OCI-LY3 (cell line): ENCODE data around the gene LASP1NB.

Source experiments
- H2AFZ ChIP-seq: fragments of 200-600, 300-600 bp; shearing (Covaris generic); 2 replicates; pipeline ENCODE4 v1.6.0; 2014; ENCODE audit warnings: antibody characterized with exemption, low read depth, low read length
- H3K27ac ChIP-seq: fragments of 200-600, 300-600 bp; sonication (generic); 2 replicates; pipeline ENCODE4 v1.5.1; 2014; ENCODE audit warnings: mild to moderate bottlenecking, low read length, moderate library complexity, mixed read lengths
- H3K27me3 ChIP-seq: fragments of 200-600, 300-600 bp; sonication (generic); 2 replicates; pipeline ENCODE4 v1.6.1; 2014; ENCODE audit warnings: low read depth, low read length, mixed read lengths
- H3K36me3 ChIP-seq: fragments of 200-600, 300-600 bp; sonication (generic); replicated peaks from 2 replicates; pipeline ENCODE3; 2014; ENCODE audit warnings: low read depth, low read length, mixed read lengths
- H3K4me1 ChIP-seq: fragments of 300-600, 200-600 bp; sonication (generic); 2 replicates; pipeline ENCODE4 v1.6.1; 2014; ENCODE audit warnings: low read length, mixed read lengths
- H3K4me2 ChIP-seq: fragments of 200-600, 300-600 bp; sonication (generic); 2 replicates; pipeline ENCODE4 v1.6.1; 2014; ENCODE audit warnings: low read length, mixed read lengths
- H3K4me3 ChIP-seq: fragments of 300-600, 200-600 bp; sonication (generic); 2 replicates; pipeline ENCODE4 v1.5.1; 2014; ENCODE audit warnings: antibody characterized with exemption, mild to moderate bottlenecking, low read length, moderate library complexity
- H3K79me2 ChIP-seq: fragments of 300-600, 200-600 bp; shearing (Covaris generic); 2 replicates; pipeline ENCODE4 v1.6.1; 2014; ENCODE audit warnings: mild to moderate bottlenecking, low read length, mixed read lengths
- H3K9ac ChIP-seq: fragments of 300-600, 200-600 bp; shearing (Covaris generic); 2 replicates; pipeline ENCODE4 v1.6.0; 2014; ENCODE audit warnings: mild to moderate bottlenecking, low read length, moderate library complexity
- H3K9me3 ChIP-seq: fragments of 200-600, 300-600 bp; shearing (Covaris generic); 2 replicates; pipeline ENCODE4 v1.6.1; 2014; ENCODE audit warnings: low read length, mixed read lengths; ENCODE audit not compliant: insufficient read depth
- H4K20me1 ChIP-seq: fragments of 200-600, 300-600 bp; sonication (generic); 2 replicates; pipeline ENCODE4 v1.6.1; 2016; ENCODE audit warnings: low read length, mixed read lengths; ENCODE audit not compliant: insufficient read depth
- EZH2phosphoT487 ChIP-seq: fragments of 200-600 bp; shearing (Covaris generic); IDR thresholded peaks from 2 replicates; pipeline ENCODE4 v1.6.1; 2018; ENCODE audit warnings: antibody characterized with exemption, mixed run types, low read depth
- TF ChIP-seq, protein P1 (sequence below): fragments of 200-600, 300-600 bp; sonication (generic); IDR thresholded peaks from 2 replicates; pipeline ENCODE4 v1.5.1; 2014; ENCODE audit warnings: antibody characterized with exemption, low read length, low read depth

Gene LASP1NB

DNA sequence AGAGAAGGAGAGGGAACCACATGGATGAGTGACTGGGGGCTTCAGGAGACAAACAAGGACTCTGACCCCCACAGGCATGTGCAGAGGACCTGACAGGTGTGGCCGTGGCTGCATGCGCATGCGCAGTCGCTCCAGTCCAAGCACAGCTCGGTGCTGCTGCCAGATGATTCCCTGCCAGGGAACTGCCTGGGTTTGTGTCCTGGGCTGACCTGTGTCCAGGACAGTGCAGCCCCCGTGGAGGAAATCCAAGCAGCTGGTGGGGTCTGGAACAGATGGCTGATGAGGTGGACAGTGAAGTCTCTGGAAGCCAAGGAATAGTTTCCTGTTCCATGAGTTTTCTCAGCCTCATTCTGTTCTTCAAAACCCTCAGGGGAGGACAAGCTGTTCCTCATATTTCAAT, 28.2 kb upstream of the LASP1NB start:
- H3K27me3 ChIP-seq: no peaks in the 10 kb centered on the region
- no peak overlapping the region for H2AFZ ChIP-seq
- TF ChIP-seq, protein P1, sequence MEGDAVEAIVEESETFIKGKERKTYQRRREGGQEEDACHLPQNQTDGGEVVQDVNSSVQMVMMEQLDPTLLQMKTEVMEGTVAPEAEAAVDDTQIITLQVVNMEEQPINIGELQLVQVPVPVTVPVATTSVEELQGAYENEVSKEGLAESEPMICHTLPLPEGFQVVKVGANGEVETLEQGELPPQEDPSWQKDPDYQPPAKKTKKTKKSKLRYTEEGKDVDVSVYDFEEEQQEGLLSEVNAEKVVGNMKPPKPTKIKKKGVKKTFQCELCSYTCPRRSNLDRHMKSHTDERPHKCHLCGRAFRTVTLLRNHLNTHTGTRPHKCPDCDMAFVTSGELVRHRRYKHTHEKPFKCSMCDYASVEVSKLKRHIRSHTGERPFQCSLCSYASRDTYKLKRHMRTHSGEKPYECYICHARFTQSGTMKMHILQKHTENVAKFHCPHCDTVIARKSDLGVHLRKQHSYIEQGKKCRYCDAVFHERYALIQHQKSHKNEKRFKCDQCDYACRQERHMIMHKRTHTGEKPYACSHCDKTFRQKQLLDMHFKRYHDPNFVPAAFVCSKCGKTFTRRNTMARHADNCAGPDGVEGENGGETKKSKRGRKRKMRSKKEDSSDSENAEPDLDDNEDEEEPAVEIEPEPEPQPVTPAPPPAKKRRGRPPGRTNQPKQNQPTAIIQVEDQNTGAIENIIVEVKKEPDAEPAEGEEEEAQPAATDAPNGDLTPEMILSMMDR: no peak
- TF ChIP-seq EZH2phosphoT487: no peak
- no peaks in the 10 kb centered on the region for H3K79me2 ChIP-seq
- H3K36me3 ChIP-seq: peaks cover 39% of the 10 kb centered on the region
- no peak overlapping the region for H3K27ac ChIP-seq
- peaks cover 36% of the 10 kb centered on the region for H3K4me1 ChIP-seq
- no peak overlapping the region for H3K9ac ChIP-seq
- no peak overlapping the region for H3K4me3 ChIP-seq
- H4K20me1 ChIP-seq: no peaks in the 10 kb centered on the region
- no peaks in the 10 kb centered on the region for H3K9me3 ChIP-seq
- no peak overlapping the region for H3K4me2 ChIP-seq

DNA sequence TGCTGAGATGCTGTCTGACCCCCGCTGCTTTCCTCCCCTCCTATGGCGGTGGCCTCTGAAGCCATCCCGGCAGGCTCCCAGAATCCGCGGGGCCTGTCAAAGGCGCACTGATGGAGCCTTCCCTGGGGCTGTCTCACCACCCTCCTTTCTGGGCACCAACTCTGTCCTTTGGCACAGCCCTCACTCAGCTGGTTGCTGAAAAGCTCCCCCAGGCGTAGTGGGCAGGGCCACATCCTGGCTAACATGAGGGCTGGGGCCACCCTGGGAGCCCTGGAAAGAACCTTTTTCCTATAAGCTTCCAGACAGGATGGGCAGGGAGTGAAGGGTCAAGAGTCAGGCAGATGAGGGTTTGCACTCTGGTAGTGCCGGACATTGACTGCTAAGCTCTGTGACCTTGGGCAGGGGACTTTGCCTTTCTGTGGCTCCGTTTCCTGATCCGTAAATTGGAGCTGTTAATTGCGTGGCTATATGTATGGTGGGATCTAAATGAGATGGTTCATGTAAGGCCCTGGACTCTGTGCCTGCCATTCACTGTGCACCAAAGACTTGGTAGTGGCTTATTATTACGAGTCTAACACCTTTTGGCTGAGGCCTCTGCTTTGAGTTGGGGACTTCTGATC, 27.6 kb upstream of the LASP1NB start:
- Histone ChIP-seq H3K79me2 (no peaks in the 10 kb centered on the region), H3K27me3 (no peaks in the 10 kb centered on the region), H2AFZ (no peak overlapping the region), H3K4me1 (peaks cover 30% of the 10 kb centered on the region), H4K20me1 (no peaks in the 10 kb centered on the region), H3K9me3 (no peaks in the 10 kb centered on the region), H3K4me3 (no peak overlapping the region), H3K4me2 (peak overlapping the region; percentile 87), H3K36me3 (peaks cover 36% of the 10 kb centered on the region), H3K9ac (peak overlapping the region; percentile 77; the same call in 1 of the 2 replicates), H3K27ac (peak overlapping the region; percentile 90)
- TF ChIP-seq, protein P1: no peak
- no peak for TF ChIP-seq EZH2phosphoT487

DNA sequence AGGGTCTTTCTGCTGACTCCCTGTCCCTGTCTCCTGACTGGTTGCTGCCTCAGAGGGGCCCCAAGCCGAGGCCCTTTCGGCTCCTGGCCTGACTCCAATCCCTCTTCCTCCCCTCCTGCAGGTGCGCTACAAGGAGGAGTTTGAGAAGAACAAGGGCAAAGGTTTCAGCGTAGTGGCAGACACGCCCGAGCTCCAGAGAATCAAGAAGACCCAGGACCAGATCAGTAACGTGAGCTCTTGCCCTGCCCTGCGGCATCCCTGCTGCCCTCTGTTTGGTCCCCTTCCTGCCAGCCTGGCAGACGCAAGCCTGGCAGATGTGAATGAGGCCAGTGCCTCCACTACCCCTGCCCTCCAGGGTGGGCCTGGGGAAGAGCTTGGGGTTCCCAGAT, 27.1 kb upstream of the LASP1NB start:
- H3K4me1 ChIP-seq: peaks cover 26% of the 10 kb centered on the region
- H3K4me3 ChIP-seq: peak overlapping the region; percentile 54
- peak overlapping the region; percentile 50; the same call in 1 of the 2 replicates for H2AFZ ChIP-seq
- peak overlapping the region; percentile 77 for H3K9ac ChIP-seq
- no peaks in the 10 kb centered on the region for H3K27me3 ChIP-seq
- no peaks in the 10 kb centered on the region for H4K20me1 ChIP-seq
- peak overlapping the region; percentile 90 for H3K27ac ChIP-seq
- H3K4me2 ChIP-seq: peak overlapping the region; percentile 87
- no peaks in the 10 kb centered on the region for H3K9me3 ChIP-seq
- no peaks in the 10 kb centered on the region for H3K79me2 ChIP-seq
- H3K36me3 ChIP-seq: peaks cover 35% of the 10 kb centered on the region
- TF ChIP-seq, protein P1: no peak
- no peak for TF ChIP-seq EZH2phosphoT487

DNA sequence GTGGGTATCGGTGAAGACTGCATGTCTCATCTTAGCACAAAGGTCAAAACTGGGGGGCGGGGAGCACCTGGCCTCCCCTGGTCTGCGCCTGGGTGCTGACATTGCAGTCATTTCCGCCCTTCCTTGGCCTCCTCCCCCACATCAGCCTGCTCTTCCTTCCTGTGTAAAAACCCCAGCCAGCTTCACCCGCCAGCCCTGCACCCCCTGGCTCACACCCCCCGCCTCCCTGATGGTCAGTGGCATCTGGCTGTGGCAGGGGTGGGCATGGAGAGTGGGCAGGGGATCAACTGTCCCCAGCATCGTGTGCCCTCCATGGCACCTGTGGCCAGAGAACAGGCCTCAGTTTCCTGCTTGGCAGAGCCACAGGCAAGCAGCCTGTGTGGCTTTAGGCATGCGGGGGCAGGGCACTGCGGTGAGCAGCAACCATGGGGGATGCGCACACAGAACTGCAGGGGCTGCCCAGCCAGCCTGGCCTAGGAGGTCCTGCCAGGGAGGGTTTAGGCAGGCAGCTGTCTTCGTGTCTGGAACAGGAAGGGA, 26.5 kb upstream of the LASP1NB start:
- H3K79me2 ChIP-seq: no peaks in the 10 kb centered on the region
- no peak for TF ChIP-seq EZH2phosphoT487
- TF ChIP-seq, protein P1: no peak
- H4K20me1 ChIP-seq: no peaks in the 10 kb centered on the region
- H3K9me3 ChIP-seq: no peaks in the 10 kb centered on the region
- peaks cover 41% of the 10 kb centered on the region for H3K36me3 ChIP-seq
- peaks cover 26% of the 10 kb centered on the region for H3K4me1 ChIP-seq
- H3K27me3 ChIP-seq: no peaks in the 10 kb centered on the region
- H3K4me3 ChIP-seq: peak overlapping the region; percentile 54
- H3K27ac ChIP-seq: peak overlapping the region; percentile 90
- H3K9ac ChIP-seq: peak overlapping the region; percentile 77
- peak overlapping the region; percentile 50; the same call in 1 of the 2 replicates for H2AFZ ChIP-seq
- peak overlapping the region; percentile 87 for H3K4me2 ChIP-seq
